GM06990 (cell line): ENCODE measurements around the gene FLYWCH1.

ENCODE experiments used
- DNase-seq: peaks from one replicate; pipeline ENCODE4 v3.0.0-alpha.2; 2011; ENCODE audit not compliant: insufficient read length; ENCODE audit errors: extremely low read depth
- H3K27me3 ChIP-seq: replicated peaks from 2 replicates; pipeline ENCODE4 v1.6.0; 2011; ENCODE audit warnings: low read length; ENCODE audit not compliant: control insufficient read depth, insufficient read depth
- H3K36me3 ChIP-seq: 2 replicates; pipeline ENCODE4 v1.5.1; 2011; ENCODE audit warnings: low read length; ENCODE audit not compliant: control insufficient read depth, insufficient read depth
- H3K4me3 ChIP-seq: replicated peaks from 2 replicates; pipeline ENCODE4 v1.5.1; 2011; ENCODE audit warnings: low read depth, mild to moderate bottlenecking, control low read depth, low read length
- CTCF ChIP-seq: IDR thresholded peaks from 2 replicates; pipeline ENCODE4 v1.5.1; 2011; ENCODE audit warnings: low read length, control low read depth, mild to moderate bottlenecking, inconsistent platforms; ENCODE audit not compliant: insufficient read depth, poor library complexity, severe bottlenecking

Gene FLYWCH1

GRCh38 chr16:2991566-2992261, 80.0 kb downstream of the FLYWCH1 start:
- no peak for DNase-seq
- TF ChIP-seq CTCF, result no peak
- no peaks in the 10 kb centered on the region for H3K36me3 ChIP-seq
- no peaks in the 10 kb centered on the region; the same call in 1 of the 2 replicates for H3K27me3 ChIP-seq
- no peak overlapping the region for H3K4me3 ChIP-seq

- Histone ChIP-seq H3K36me3 (no peaks in the 10 kb centered on the region), H3K27me3 (no peaks in the 10 kb centered on the region; the same call in 1 of the 2 replicates), H3K4me3 (no peak overlapping the region)
- no peak for DNase-seq
- TF ChIP-seq CTCF, result no peak
These were observed 80.8 kb downstream of the FLYWCH1 start for GRCh38 chr16:2992383-2993081.

GRCh38 chr16:2996298-2996697, 84.6 kb downstream of the FLYWCH1 start:
- H3K27me3 ChIP-seq, result peaks cover 1% of the 10 kb centered on the region
- no peak for DNase-seq

GRCh38 chr16:2999929-3000328, 88.2 kb downstream of the FLYWCH1 start:
- TF ChIP-seq CTCF, result no peak
- no peak for DNase-seq
- Histone ChIP-seq H3K27me3 (peaks cover 1% of the 10 kb centered on the region), H3K4me3 (no peak overlapping the region), H3K36me3 (no peaks in the 10 kb centered on the region)

More at GRCh38 chr16:2996298-2996697, 84.6 kb downstream of the FLYWCH1 start:
- Histone ChIP-seq H3K36me3 (no peaks in the 10 kb centered on the region), H3K4me3 (no peak overlapping the region)
- no peak for TF ChIP-seq CTCF

- peaks cover 1% of the 10 kb centered on the region for H3K27me3 ChIP-seq
- TF ChIP-seq CTCF, result no peak
These were observed 88.8 kb downstream of the FLYWCH1 start for GRCh38 chr16:3000540-3000939.

More at GRCh38 chr16:3000540-3000939, 88.8 kb downstream of the FLYWCH1 start:
- DNase-seq, result no peak
- no peak overlapping the region for H3K4me3 ChIP-seq
- H3K36me3 ChIP-seq, result no peaks in the 10 kb centered on the region
